Vagina (tissue), 2 donors: ENCODE results near the gene NRG2. TPM values are rescaled to one million over a fixed set of nuclear protein-coding genes. Genes with fewer than 3 reads are reported as not detected.

Source experiments
- DNase-seq, 2 donors: peaks; one replicate each; pipeline ENCODE4 v3.0.0-alpha.2; 2017; ENCODE audit errors: extremely low spot score in 2 of 2
- H3K27ac ChIP-seq: fragments of 200-600 bp; sonication (generic); one replicate; pipeline ENCODE4 v1.5.1; 2019
- H3K27me3 ChIP-seq: fragments of 200-600 bp; sonication (generic); one replicate; pipeline ENCODE4 v1.5.1; 2019
- H3K36me3 ChIP-seq, 2 donors: fragments of 200-600 bp; sonication (generic); one replicate each; pipeline ENCODE4 v1.5.1; 2017 to 2019
- H3K4me1 ChIP-seq: fragments of 200-600 bp; sonication (generic); one replicate; pipeline ENCODE4 v1.5.1; 2019
- H3K4me3 ChIP-seq, 2 donors: fragments of 200-600 bp; sonication (generic); 1 replicate in 1 of 2; 2 replicates in 1 of 2; pipeline ENCODE4 v1.5.1; 2016 to 2019
- H3K9me3 ChIP-seq: fragments of 200-600 bp; sonication (generic); one replicate; pipeline ENCODE4 v1.5.1; 2019
- POLR2A ChIP-seq, 2 donors: fragments of 450-650 bp; IDR thresholded peaks; one replicate each; pipeline ENCODE4 v1.6.1; 2017; ENCODE audit warnings: antibody characterized with exemption in 2 of 2, mild to moderate bottlenecking in 2 of 2, moderate library complexity in 2 of 2
- POLR2AphosphoS5 ChIP-seq, 2 donors: sonication (generic); formaldehyde crosslinking; IDR thresholded peaks; one replicate each; pipeline ENCODE4 v1.9.0; 2017; ENCODE audit warnings: antibody characterized with exemption in 2 of 2, mild to moderate bottlenecking in 2 of 2, low read depth in 1 of 2; ENCODE audit not compliant: insufficient read depth in 1 of 2
- intact Hi-C: fragments of 100-400 bp; cut with DNase I; formaldehyde crosslinking; loops from one replicate; pipeline ENCODE4 v1.15.1; 2023
- total RNA-seq: library from RNA; depleted of rRNA; stranded (reverse); fragments of >200 nt; gene quantifications from one replicate; pipeline ENCODE4 v1.2.3, GENCODE V29; 2016
- TF ChIP-seq, protein P1 (sequence below), 3 experiments: fragments of 450-650 bp in 2 of 3; fragments of 200-600 bp in 1 of 3; sonication (generic) in 1 of 3; IDR thresholded peaks; one replicate each; pipeline ENCODE4 v1.5.1; 2017 to 2019; ENCODE audit warnings: antibody characterized with exemption in 3 of 3, mild to moderate bottlenecking in 2 of 3, moderate library complexity in 2 of 3

Gene NRG2
- total RNA-seq, 1 donor from 2014 or later: 5.2 TPM

DNA sequence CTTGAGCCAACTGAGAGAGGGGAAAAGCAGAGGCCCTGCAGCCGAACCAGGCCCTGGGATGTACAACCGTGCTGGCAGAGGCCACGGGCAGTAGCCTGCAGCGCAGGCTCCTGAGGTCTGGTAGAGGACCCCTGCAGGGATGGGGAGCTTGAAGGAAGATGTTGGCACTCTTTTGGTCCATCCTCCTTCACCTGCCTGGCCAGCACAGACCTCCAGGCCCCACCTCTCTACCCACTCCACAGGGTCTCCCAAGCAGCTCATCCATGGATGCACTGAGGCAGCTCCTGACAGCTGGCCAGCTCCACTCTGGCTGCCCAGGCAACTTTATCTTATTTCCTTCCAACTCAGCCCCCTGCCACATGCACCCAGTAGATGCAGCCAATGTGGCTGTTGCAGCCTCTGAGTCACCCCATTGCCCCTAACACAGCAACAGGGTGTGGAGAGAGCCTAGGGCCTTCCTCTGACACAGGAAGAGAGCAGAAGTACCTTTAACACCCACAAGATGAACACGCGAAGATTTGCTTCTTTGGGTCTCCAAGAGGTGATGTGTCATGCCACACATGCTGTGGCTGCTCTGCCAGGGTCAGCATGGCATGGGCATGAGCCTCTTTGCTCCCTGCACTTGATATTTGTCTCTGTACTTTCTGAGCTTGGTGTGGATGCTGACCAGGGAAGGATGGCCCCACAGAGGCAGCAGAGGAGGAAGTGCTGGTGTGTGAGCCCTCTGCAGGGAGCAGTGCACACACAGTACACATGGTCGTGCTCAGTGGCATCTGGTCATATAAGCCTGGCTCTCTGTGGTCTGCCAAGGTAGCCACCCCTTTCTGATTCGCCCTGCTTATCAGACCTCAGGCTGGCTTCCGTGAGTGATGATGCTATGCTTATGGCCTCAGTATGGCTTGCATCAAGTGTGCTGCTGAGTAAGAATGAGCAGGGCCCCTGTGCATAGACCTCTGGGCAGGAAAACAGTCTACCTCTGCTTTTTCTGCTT lies 117.2 kb downstream of the NRG2 start:
- no peaks in the 10 kb centered on the region for H3K27me3 ChIP-seq
- H3K4me3 ChIP-seq: no peak overlapping the region
- intact Hi-C loops: no loop called here
- H3K27ac ChIP-seq: no peak overlapping the region
- no peaks in the 10 kb centered on the region for H3K9me3 ChIP-seq
- DNase-seq: no peak
- H3K36me3 ChIP-seq: no peaks in the 10 kb centered on the region
- TF ChIP-seq POLR2A (IDR thresholded peaks at IDR 0.05) (no peak), POLR2AphosphoS5 (IDR thresholded peaks at IDR 0.05; ENCODE audit: insufficient read depth in 1 of 2, low read depth in 1 of 2) (no peak)
- TF ChIP-seq, protein P1, sequence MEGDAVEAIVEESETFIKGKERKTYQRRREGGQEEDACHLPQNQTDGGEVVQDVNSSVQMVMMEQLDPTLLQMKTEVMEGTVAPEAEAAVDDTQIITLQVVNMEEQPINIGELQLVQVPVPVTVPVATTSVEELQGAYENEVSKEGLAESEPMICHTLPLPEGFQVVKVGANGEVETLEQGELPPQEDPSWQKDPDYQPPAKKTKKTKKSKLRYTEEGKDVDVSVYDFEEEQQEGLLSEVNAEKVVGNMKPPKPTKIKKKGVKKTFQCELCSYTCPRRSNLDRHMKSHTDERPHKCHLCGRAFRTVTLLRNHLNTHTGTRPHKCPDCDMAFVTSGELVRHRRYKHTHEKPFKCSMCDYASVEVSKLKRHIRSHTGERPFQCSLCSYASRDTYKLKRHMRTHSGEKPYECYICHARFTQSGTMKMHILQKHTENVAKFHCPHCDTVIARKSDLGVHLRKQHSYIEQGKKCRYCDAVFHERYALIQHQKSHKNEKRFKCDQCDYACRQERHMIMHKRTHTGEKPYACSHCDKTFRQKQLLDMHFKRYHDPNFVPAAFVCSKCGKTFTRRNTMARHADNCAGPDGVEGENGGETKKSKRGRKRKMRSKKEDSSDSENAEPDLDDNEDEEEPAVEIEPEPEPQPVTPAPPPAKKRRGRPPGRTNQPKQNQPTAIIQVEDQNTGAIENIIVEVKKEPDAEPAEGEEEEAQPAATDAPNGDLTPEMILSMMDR (IDR thresholded peaks at IDR 0.05): no peak
- no peaks in the 10 kb centered on the region for H3K4me1 ChIP-seq

DNA sequence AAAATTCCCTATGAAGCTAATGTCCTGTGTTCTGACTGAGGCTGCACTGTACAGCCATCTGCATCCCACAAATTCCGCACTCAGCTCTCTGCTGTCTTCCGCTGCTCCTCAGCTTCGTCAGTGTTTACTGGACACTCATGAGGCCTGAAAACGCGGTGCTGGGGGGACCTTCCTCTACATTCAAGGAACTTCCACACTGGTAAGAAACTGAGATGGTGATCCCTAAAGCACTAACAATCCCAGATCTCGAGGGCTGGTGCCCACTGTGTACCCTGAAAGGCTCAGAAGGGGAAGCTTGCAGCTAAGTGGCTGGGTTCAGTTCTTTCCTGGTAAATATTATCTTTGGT lies 117.9 kb downstream of the NRG2 start:
- Histone ChIP-seq H3K4me3 (no peak overlapping the region), H3K27me3 (no peaks in the 10 kb centered on the region), H3K36me3 (no peaks in the 10 kb centered on the region), H3K4me1 (no peaks in the 10 kb centered on the region), H3K9me3 (no peaks in the 10 kb centered on the region), H3K27ac (no peak overlapping the region)
- intact Hi-C loops: no loop called here
- DNase-seq: no peak
- TF ChIP-seq, protein P1 (IDR thresholded peaks at IDR 0.05): no peak
- TF ChIP-seq POLR2AphosphoS5 (IDR thresholded peaks at IDR 0.05; ENCODE audit: insufficient read depth in 1 of 2, low read depth in 1 of 2): no peak
- no peak for TF ChIP-seq POLR2A (IDR thresholded peaks at IDR 0.05)

DNA sequence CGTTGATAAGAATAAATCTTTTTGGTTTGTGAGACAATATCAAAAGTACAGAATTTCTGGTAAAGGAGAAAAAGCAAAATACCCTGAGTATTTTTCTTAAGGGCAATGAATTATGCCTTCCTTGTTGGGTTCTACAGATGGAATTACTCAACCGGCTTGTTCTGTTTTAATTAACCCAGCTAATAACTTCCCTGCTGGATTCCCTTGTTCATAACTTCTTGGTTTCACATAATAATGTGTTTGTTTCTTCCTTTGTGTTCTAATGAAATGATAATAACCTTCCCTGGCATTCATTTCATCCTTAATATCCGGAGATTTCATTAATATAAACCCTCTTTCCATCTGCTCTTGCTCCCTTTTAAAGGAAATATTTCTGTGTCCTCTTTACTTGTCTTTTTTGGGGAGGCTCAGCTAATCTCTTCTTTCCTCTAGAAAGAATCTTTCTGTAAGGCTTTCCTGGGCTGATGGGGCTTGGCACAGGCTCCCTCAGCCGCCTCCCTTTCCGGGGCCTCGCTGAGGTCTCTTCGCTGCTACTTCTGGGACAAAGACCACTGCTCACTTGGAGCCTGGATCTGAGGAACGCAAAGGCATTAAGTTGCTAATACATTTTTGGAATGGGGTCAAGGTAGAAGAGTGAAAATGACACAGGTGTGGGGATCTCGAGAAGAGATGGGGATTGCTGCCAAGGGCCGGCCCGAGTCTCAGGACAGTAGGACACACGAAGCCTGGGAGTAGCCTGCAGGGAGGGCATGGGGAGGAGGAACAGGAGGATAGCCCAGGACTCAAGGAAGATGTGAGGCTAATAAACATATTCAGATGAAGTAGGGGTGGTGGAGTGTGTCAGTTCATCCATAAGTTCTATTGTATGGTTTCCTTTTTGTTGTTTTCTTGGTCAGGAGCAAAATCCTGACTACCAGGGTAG lies 118.5 kb downstream of the NRG2 start:
- DNase-seq: no peak
- Histone ChIP-seq H3K4me1 (no peaks in the 10 kb centered on the region), H3K9me3 (no peaks in the 10 kb centered on the region), H3K4me3 (no peak overlapping the region), H3K27me3 (no peaks in the 10 kb centered on the region), H3K36me3 (no peaks in the 10 kb centered on the region), H3K27ac (no peak overlapping the region)
- intact Hi-C loops: no loop called here
- TF ChIP-seq, protein P1 (IDR thresholded peaks at IDR 0.05): no peak
- TF ChIP-seq POLR2A (IDR thresholded peaks at IDR 0.05) (no peak), POLR2AphosphoS5 (IDR thresholded peaks at IDR 0.05; ENCODE audit: insufficient read depth in 1 of 2, low read depth in 1 of 2) (no peak)

DNA sequence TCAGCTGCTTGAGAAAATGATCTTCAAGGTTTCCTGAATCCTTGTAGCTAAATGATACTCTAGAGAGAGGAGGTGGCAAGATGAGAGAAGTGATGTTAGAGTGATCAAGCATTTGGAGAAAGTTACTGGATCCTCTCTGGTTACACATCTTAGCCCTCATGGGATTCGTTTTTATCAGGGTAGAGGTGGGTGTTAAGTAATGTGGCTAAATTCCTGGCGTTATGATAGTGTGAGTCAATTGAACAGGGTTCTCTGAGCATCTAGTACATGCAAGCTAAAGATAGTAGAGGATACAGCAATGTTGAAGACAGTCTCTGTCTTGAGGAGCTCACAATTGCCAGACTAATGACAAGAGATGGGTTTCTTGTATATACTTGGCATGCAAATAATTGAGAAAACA lies 123.8 kb downstream of the NRG2 start:
- no peaks in the 10 kb centered on the region for H3K27me3 ChIP-seq
- TF ChIP-seq POLR2AphosphoS5 (IDR thresholded peaks at IDR 0.05; ENCODE audit: insufficient read depth in 1 of 2, low read depth in 1 of 2) (no peak), POLR2A (IDR thresholded peaks at IDR 0.05) (no peak)
- TF ChIP-seq, protein P1 (IDR thresholded peaks at IDR 0.05): no peak
- no peaks in the 10 kb centered on the region for H3K4me1 ChIP-seq
- no peak overlapping the region for H3K4me3 ChIP-seq
- H3K9me3 ChIP-seq: no peaks in the 10 kb centered on the region
- DNase-seq: no peak
- no peak overlapping the region for H3K27ac ChIP-seq
- intact Hi-C loops: no loop called here
- no peaks in the 10 kb centered on the region for H3K36me3 ChIP-seq
